Activated T-helper 17 cell treated with anti-CD3 and anti-CD28 coated beads, Interleukin-2, amount 50 U/mL, for 72 hours (primary cell): ENCODE results near the gene DCLK1. TPM values are rescaled to one million over a fixed set of nuclear protein-coding genes. Genes with fewer than 3 reads are reported as not detected.

Experiments
- ATAC-seq: fragments of 150-1000 bp; cut with Tn5 transposase; replicated peaks from 2 replicates; pipeline ENCODE4 v1.10.0; 2021; ENCODE audit warnings: mild to moderate bottlenecking, moderate library complexity
- H3K27ac Mint-ChIP-seq: one replicate; pipeline ENCODE4 v1.8.0; 2022; ENCODE audit warnings: mixed read lengths
- H3K27me3 Mint-ChIP-seq: one replicate; pipeline ENCODE4 v1.8.0; 2022; ENCODE audit warnings: mixed read lengths
- H3K36me3 Mint-ChIP-seq: one replicate; pipeline ENCODE4 v1.8.0; 2022; ENCODE audit warnings: low read depth, mild to moderate bottlenecking, mixed read lengths
- H3K4me1 Mint-ChIP-seq: one replicate; pipeline ENCODE4 v1.8.0; 2022; ENCODE audit warnings: mixed read lengths
- H3K4me3 Mint-ChIP-seq: one replicate; pipeline ENCODE4 v1.8.0; 2022; ENCODE audit warnings: mild to moderate bottlenecking, mixed read lengths
- H3K9me3 Mint-ChIP-seq: one replicate; pipeline ENCODE4 v1.8.0; 2022; ENCODE audit warnings: mixed read lengths
- total RNA-seq, 2 donors: library from RNA; stranded (reverse); gene quantifications; one replicate each; pipeline ENCODE4 v1.2.3, GENCODE V29; 2022

Gene DCLK1
- total RNA-seq, 2 donors from 2014 or later = not detected

- Mint-ChIP-seq H3K9me3 (peaks cover 9% of the 10 kb centered on the region), H3K27ac (no peak overlapping the region), H3K4me3 (no peak overlapping the region), H3K36me3 (no peaks in the 10 kb centered on the region), H3K4me1 (no peaks in the 10 kb centered on the region), H3K27me3 (no peaks in the 10 kb centered on the region)
- no peak for ATAC-seq
Measured at GRCh38 chr13:36014763-36015162, 116.4 kb downstream of the DCLK1 start.

- Mint-ChIP-seq H3K27me3 (no peaks in the 10 kb centered on the region), H3K27ac (no peak overlapping the region), H3K4me1 (no peaks in the 10 kb centered on the region), H3K9me3 (no peaks in the 10 kb centered on the region), H3K4me3 (no peak overlapping the region), H3K36me3 (no peaks in the 10 kb centered on the region)
- no peak for ATAC-seq
Measured at GRCh38 chr13:36006894-36007675, 124.1 kb downstream of the DCLK1 start.

GRCh38 chr13:36006347-36006746 lies 124.8 kb downstream of the DCLK1 start:
- H3K36me3 Mint-ChIP-seq = no peaks in the 10 kb centered on the region
- no peak overlapping the region for H3K27ac Mint-ChIP-seq
- no peaks in the 10 kb centered on the region for H3K27me3 Mint-ChIP-seq
- ATAC-seq = no peak
- no peaks in the 10 kb centered on the region for H3K4me1 Mint-ChIP-seq
- no peaks in the 10 kb centered on the region for H3K9me3 Mint-ChIP-seq
- no peak overlapping the region for H3K4me3 Mint-ChIP-seq

- H3K4me1 Mint-ChIP-seq = no peaks in the 10 kb centered on the region
Measured at GRCh38 chr13:36001561-36001960, 129.6 kb downstream of the DCLK1 start.

GRCh38 chr13:36000028-36000427 lies 131.2 kb downstream of the DCLK1 start:
- no peaks in the 10 kb centered on the region for H3K4me1 Mint-ChIP-seq
- H3K4me3 Mint-ChIP-seq = no peak overlapping the region
- H3K36me3 Mint-ChIP-seq = no peaks in the 10 kb centered on the region
- H3K27ac Mint-ChIP-seq = no peak overlapping the region
- H3K27me3 Mint-ChIP-seq = peaks cover 3% of the 10 kb centered on the region
- H3K9me3 Mint-ChIP-seq = no peaks in the 10 kb centered on the region
- no peak for ATAC-seq

More at GRCh38 chr13:36001561-36001960, 129.6 kb downstream of the DCLK1 start:
- Mint-ChIP-seq H3K36me3 (no peaks in the 10 kb centered on the region), H3K27ac (no peak overlapping the region), H3K4me3 (no peak overlapping the region), H3K9me3 (no peaks in the 10 kb centered on the region), H3K27me3 (peaks cover 3% of the 10 kb centered on the region)
- no peak for ATAC-seq

DNA sequence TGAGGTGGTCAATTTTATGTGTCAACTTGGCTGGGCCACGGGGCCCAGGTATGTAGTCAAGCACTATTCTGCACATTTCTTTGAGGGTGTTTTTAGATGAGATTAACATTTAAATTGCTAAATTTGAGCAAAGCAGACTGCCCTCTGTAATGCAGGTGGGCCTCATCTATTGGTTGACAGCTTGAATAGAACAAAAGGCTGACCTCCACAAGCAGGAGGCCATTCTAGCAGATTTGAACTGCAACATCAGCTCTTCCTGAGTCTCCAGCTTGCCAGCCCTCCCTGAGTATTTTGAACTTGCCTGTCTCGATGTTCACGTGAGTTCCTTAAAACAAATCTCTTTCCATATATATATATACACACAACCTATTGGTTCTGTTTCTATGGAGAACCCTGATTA lies 134.8 kb downstream of the DCLK1 start:
- Mint-ChIP-seq H3K36me3 (no peaks in the 10 kb centered on the region), H3K4me3 (no peak overlapping the region), H3K9me3 (no peaks in the 10 kb centered on the region), H3K4me1 (no peaks in the 10 kb centered on the region), H3K27ac (no peak overlapping the region), H3K27me3 (peaks cover 3% of the 10 kb centered on the region)
- ATAC-seq = no peak

- Mint-ChIP-seq H3K4me1 (no peaks in the 10 kb centered on the region), H3K27me3 (peaks cover 3% of the 10 kb centered on the region), H3K9me3 (no peaks in the 10 kb centered on the region), H3K36me3 (no peaks in the 10 kb centered on the region), H3K27ac (no peak overlapping the region), H3K4me3 (no peak overlapping the region)
- no peak for ATAC-seq
Measured at GRCh38 chr13:35995136-35995535, 136.0 kb downstream of the DCLK1 start.

GRCh38 chr13:35994131-35994966 lies 136.8 kb downstream of the DCLK1 start:
- Mint-ChIP-seq H3K27ac (no peak overlapping the region), H3K36me3 (no peaks in the 10 kb centered on the region), H3K27me3 (peaks cover 3% of the 10 kb centered on the region), H3K4me3 (no peak overlapping the region), H3K9me3 (no peaks in the 10 kb centered on the region), H3K4me1 (no peaks in the 10 kb centered on the region)
- ATAC-seq = no peak

DNA sequence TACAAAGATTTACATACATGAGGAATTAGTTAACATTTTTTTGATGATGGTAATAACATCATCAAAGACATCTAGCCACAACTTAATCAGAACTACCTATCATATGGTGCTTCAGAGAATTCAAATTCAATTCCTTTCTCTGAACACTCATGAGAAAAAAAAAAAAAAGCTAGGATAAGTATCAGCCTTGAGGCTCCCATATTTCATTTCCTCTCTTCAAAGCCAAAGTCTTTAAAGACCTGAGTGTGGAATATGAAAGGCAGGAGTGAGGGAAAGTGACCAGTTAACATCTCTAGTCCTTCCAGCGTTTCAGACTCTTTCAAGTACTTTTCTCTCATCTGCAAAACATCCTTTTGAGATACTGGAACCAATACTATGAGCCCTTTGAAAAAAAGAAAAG lies 137.5 kb downstream of the DCLK1 start:
- Mint-ChIP-seq H3K27ac (no peak overlapping the region), H3K36me3 (no peaks in the 10 kb centered on the region), H3K27me3 (peaks cover 3% of the 10 kb centered on the region), H3K9me3 (no peaks in the 10 kb centered on the region), H3K4me1 (no peaks in the 10 kb centered on the region), H3K4me3 (no peak overlapping the region)
- ATAC-seq = no peak

- Mint-ChIP-seq H3K4me1 (no peaks in the 10 kb centered on the region), H3K27ac (no peak overlapping the region), H3K9me3 (no peaks in the 10 kb centered on the region), H3K27me3 (no peaks in the 10 kb centered on the region), H3K36me3 (no peaks in the 10 kb centered on the region), H3K4me3 (no peak overlapping the region)
- ATAC-seq = no peak
Measured at GRCh38 chr13:35992964-35993363, 138.2 kb downstream of the DCLK1 start.

GRCh38 chr13:35990196-35990595 lies 141.0 kb downstream of the DCLK1 start:
- H3K9me3 Mint-ChIP-seq = no peaks in the 10 kb centered on the region
- H3K27ac Mint-ChIP-seq = no peak overlapping the region
- no peaks in the 10 kb centered on the region for H3K4me1 Mint-ChIP-seq
- no peaks in the 10 kb centered on the region for H3K36me3 Mint-ChIP-seq
- no peak for ATAC-seq
- H3K4me3 Mint-ChIP-seq = no peak overlapping the region
- peaks cover 2% of the 10 kb centered on the region for H3K27me3 Mint-ChIP-seq

DNA sequence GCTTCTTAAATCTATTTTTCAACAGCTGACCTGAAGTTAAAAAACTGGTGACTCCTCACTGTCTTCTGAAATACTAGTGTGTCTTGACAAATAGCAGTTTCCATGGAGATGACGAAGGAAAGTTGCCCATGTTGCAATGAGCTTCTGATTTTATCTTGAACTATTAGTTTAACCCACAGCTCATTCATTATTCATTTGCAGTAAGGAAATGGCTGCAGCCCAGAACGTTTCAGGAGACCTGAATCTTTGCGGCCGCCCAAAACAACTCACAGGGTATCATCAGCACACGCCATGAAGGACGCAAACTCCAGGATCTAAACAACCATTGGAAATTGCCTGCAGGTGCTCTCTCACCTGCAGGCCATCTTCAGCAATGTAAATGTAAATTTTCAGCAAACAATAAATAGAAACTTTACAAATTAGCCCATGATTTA lies 142.5 kb downstream of the DCLK1 start:
- no peaks in the 10 kb centered on the region for H3K4me1 Mint-ChIP-seq
- H3K27me3 Mint-ChIP-seq = peaks cover 2% of the 10 kb centered on the region
- H3K27ac Mint-ChIP-seq = no peak overlapping the region
- no peaks in the 10 kb centered on the region for H3K9me3 Mint-ChIP-seq
- no peak overlapping the region for H3K4me3 Mint-ChIP-seq
- no peaks in the 10 kb centered on the region for H3K36me3 Mint-ChIP-seq
- ATAC-seq = no peak

DNA sequence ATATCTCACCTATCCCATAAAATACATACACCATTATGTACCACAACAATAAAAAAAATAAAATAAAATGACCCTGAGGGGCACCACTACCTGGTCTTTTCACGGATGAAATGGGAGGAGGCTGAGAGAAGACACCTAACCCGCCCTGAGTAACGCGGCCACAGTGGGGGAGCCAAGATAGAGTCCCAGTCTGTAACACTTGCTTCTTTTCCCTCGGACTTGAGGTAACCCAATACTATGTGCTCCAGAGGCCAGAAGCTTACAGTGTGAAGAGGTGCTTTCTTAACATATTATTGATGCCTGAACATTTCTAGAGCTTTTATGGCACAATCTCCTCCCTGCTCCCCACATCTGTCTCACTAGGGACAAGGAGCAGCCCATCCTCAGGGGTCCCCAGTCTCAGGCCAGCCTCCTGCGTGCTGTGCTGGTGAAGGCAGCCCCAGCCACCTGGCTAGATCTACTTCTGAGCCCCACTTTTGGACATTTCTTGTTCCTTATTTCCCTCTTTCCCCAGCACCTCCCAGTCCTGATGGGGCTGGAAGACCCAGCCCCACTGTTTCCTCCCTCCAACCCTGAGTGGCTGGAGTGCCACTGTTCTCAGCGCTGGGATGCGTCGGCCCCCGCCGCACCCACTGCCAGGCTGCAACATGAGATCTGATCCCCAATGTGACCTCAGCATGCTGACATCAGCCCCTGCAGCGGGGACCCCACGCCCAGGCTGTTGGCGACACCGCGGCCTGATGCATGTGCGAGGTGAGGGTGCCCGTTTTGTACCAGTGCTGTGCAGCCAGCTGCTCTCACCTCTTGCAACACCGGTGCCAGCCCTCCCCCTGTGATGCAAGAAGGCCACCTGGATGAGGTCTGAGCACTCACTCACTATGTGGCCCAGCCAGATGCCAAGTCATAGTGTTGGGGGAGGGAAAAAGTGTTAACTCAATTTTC lies 143.3 kb downstream of the DCLK1 start:
- Mint-ChIP-seq H3K4me1 (no peaks in the 10 kb centered on the region), H3K4me3 (no peak overlapping the region), H3K27me3 (peaks cover 2% of the 10 kb centered on the region), H3K36me3 (no peaks in the 10 kb centered on the region), H3K27ac (no peak overlapping the region), H3K9me3 (no peaks in the 10 kb centered on the region)
- ATAC-seq = no peak

GRCh38 chr13:35984776-35985453 lies 146.3 kb downstream of the DCLK1 start:
- H3K27ac Mint-ChIP-seq = no peak overlapping the region
- H3K4me3 Mint-ChIP-seq = no peak overlapping the region
- no peak for ATAC-seq
- H3K9me3 Mint-ChIP-seq = no peaks in the 10 kb centered on the region
- no peaks in the 10 kb centered on the region for H3K36me3 Mint-ChIP-seq
- peaks cover 2% of the 10 kb centered on the region for H3K27me3 Mint-ChIP-seq
- H3K4me1 Mint-ChIP-seq = no peaks in the 10 kb centered on the region
